HG03135 (cell line): ENCODE data around the gene HSD17B2.

Experiments used
- ATAC-seq: cut with Tn5 transposase; IDR thresholded peaks from one replicate; pipeline ENCODE4 v1.9.1; 2021; ENCODE audit warnings: mild to moderate bottlenecking, moderate library complexity; ENCODE audit not compliant: unreplicated experiment

The HSD17B2 gene

GRCh38 chr16:82017911-82018568, 17.0 kb upstream of the HSD17B2 start:
- no peak for ATAC-seq

- ATAC-seq = no peak
These were observed 15.5 kb upstream of the HSD17B2 start for GRCh38 chr16:82019535-82019934.

- no peak for ATAC-seq
These were observed 15.0 kb upstream of the HSD17B2 start for GRCh38 chr16:82020051-82020450.

- no peak for ATAC-seq
These were observed 11.8 kb upstream of the HSD17B2 start for GRCh38 chr16:82023206-82023605.

GRCh38 chr16:82024316-82024715, 10.7 kb upstream of the HSD17B2 start:
- ATAC-seq = no peak

- ATAC-seq = no peak
These were observed 10.2 kb upstream of the HSD17B2 start for GRCh38 chr16:82024883-82025282.

GRCh38 chr16:82027629-82028064, 7.4 kb upstream of the HSD17B2 start:
- ATAC-seq = no peak

- ATAC-seq = no peak
These were observed 3.7 kb upstream of the HSD17B2 start for GRCh38 chr16:82031116-82032084.

- no peak for ATAC-seq
These were observed 2.0 kb upstream of the HSD17B2 start for GRCh38 chr16:82033006-82033405.

- ATAC-seq = no peak
These were observed 1.3 kb upstream of the HSD17B2 start for GRCh38 chr16:82033683-82034300.

- no peak for ATAC-seq
These were observed 2.2 kb downstream of the HSD17B2 start for GRCh38 chr16:82037251-82037650.

- no peak for ATAC-seq
These were observed 2.6 kb downstream of the HSD17B2 start for GRCh38 chr16:82037666-82038065.

- ATAC-seq = no peak
These were observed 5.2 kb downstream of the HSD17B2 start for GRCh38 chr16:82040296-82040695.

- no peak for ATAC-seq
These were observed 6.5 kb downstream of the HSD17B2 start for GRCh38 chr16:82041542-82041941.

- ATAC-seq = no peak
These were observed 7.1 kb downstream of the HSD17B2 start for GRCh38 chr16:82042144-82042543.

- ATAC-seq = no peak
These were observed 7.8 kb downstream of the HSD17B2 start for GRCh38 chr16:82042846-82043245.

GRCh38 chr16:82043680-82044584, 8.9 kb downstream of the HSD17B2 start:
- ATAC-seq = no peak

- no peak for ATAC-seq
These were observed 9.5 kb downstream of the HSD17B2 start for GRCh38 chr16:82044585-82044911.

- no peak for ATAC-seq
These were observed 10.4 kb downstream of the HSD17B2 start for GRCh38 chr16:82045465-82045864.

- ATAC-seq = no peak
These were observed 11.5 kb downstream of the HSD17B2 start for GRCh38 chr16:82046541-82046940.

GRCh38 chr16:82046941-82047340, 11.9 kb downstream of the HSD17B2 start:
- ATAC-seq = no peak
